Measurements from ENCODE around the gene CRIP2.

Gene CRIP2

GRCh38 chr14:105487986-105488777 lies 13.6 kb downstream of the CRIP2 start:
- DNase-seq (ENCODE audit: low read depth in 2 of 2): no peak

- DNase-seq (ENCODE audit: low read depth in 2 of 2): no peak
These were observed 14.3 kb downstream of the CRIP2 start for GRCh38 chr14:105488781-105489541.

DNA sequence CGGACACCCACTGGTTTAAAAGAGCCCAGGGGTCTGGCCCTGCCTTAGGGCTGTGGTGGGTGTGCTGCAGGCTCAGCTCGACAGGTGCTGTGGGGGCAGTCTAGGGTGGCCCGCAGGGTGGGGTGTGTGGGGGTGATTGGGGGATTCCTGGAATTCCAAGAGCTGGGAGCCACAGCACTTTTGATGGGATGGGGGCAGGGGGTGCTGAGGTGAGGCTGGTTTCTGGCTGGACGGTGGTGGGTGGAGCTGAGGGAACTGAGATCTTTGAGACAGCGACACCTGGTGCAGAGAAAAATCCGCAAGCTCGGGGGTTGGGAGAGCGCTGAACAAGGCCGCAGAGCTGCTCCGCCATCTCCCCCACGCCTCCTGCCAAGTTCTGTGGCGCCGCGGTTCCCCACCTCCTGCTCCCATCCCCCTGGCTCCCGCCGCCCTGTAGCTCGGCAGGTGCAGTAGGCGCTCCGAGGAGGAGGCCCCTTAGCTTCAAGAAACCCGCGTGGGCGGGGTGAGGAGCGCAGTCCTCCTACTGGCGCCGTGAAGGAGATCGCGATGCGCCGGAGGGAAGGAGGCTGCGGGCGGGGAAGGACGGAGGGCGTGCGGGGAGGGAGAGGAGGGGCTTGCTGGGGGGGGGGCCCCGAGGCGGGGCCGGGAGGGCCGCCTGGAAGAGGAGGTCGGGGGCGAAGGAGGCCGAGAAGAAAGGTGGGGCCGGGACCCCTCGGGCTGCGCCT lies 15.1 kb downstream of the CRIP2 start:
- DNase-seq (ENCODE audit: low read depth in 2 of 2): peak; percentile 71 to 74

- DNase-seq (ENCODE audit: low read depth in 2 of 2): no peak
These were observed 15.6 kb downstream of the CRIP2 start for GRCh38 chr14:105490267-105490571.

GRCh38 chr14:105490572-105491365 lies 16.1 kb downstream of the CRIP2 start, which contains the start of gene TEDC1:
Gene TEDC1, plus strand, starts transcription at chr14:105491246. Its CDS starts 130 bp downstream, at chr14:105491376.
- peak; percentile 96 to 99 for DNase-seq (ENCODE audit: low read depth in 2 of 2)

GRCh38 chr14:105491366-105491973 lies 16.8 kb downstream of the CRIP2 start:
- peak; percentile 67 to 68 for DNase-seq (ENCODE audit: low read depth in 2 of 2)

- no peak for DNase-seq (ENCODE audit: low read depth in 2 of 2)
These were observed 17.7 kb downstream of the CRIP2 start for GRCh38 chr14:105492031-105492970.

DNA sequence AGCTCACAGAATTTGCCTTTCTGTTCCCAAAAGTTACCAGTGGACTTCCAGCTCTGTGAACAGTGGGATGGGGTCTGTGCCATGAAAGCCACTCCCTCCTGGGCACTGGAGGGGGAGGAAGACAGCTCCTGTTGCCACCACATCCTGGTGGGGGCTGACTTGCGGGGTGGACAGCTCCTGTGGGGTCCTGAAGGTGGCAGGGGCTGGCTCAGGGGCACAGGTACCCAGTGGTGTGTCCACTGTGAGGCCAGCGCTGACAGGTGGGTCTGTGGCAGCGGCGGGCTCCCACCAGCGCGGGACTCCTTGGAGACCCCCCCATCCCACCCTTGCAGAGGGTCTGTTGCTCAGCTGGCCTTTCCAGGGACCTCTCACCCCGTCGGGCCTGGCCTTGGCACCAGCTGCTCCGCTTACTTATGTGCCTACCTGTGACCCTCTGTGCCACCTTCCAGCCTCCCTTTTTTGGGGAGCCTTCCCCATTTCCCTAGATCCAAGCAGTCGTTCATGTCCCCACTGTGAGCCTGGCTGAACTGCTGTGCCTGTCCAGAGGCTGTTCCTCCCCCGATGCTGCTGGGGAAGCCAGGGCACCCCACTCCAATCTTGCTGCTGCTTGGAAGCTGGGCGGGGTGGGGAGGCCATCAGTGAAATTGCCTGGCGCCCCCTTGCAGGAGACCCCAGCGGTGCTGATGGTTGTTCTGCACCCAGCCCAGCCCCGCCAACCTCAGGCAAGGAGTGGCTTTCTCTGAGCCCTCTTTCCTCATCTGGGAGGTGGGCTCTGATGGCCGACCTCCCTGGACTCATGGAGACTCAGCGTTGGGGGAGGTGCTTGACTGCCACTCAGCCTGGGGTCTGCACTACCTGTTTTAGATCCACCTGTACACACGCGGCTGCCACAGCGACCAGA lies 18.6 kb downstream of the CRIP2 start:
- no peak for DNase-seq (ENCODE audit: low read depth in 2 of 2)

GRCh38 chr14:105493921-105494605 lies 19.4 kb downstream of the CRIP2 start:
- no peak for DNase-seq (ENCODE audit: low read depth in 2 of 2)

DNA sequence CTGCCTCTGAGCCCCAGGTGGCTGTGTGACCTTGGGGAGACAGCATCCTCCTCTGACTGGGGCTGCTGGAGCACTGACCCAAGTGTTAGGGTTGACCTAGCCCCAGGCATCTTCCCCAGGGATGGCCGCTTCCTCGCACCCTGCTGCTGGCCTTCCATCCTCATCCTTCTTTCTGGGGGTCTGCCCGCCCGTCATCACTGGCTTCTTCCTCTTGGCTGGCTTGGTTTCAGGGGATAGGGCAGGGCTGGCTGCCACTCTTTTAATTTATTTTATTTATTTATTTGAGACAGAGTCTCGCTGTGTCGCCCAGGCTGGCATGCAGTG lies 19.9 kb downstream of the CRIP2 start:
- no peak for DNase-seq (ENCODE audit: low read depth in 2 of 2)

DNA sequence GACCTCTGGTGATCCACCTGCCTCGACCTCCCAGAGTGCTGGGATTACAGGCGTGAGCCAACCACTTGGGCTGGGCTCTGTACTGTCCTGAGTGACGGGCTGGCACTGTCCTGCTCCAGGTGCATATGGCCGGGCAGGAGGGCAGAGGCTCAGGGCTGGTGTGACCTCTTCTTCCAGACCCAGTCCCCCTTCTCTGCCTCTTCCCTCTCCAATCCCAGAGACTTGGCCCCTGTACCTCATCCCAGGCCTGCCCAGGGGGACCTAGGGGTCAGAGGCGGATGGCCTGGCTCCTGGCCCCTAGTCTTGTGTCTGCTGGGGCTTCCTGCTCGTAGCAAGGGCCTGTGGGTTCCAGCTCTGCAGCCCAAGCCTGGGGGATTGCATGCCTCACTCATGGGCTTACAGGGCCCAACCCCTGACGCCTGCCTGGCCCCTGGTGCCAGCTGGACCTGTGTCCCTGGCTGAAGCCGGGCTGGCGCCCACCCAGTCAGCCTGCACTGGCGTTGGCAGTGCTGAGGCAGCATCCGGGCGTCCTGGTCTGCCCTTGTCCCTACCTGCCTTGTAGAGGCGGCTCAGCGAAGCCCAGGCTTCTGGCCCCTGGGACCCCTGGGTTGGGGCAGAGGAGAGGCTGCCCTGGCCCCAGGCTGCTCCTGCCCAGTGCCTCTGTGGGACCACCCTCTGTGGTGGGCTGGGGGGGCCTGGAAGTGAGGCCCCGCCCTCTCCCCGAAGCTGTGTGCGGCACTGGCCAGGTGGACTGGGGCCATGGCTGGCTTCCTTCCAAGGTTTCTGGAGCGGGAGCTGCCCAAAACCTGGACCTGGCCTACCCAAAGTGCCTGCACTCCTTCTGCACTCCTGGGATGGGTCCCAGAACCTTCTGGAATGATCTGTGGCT lies 20.7 kb downstream of the CRIP2 start:
- DNase-seq (ENCODE audit: low read depth in 2 of 2): no peak

DNA sequence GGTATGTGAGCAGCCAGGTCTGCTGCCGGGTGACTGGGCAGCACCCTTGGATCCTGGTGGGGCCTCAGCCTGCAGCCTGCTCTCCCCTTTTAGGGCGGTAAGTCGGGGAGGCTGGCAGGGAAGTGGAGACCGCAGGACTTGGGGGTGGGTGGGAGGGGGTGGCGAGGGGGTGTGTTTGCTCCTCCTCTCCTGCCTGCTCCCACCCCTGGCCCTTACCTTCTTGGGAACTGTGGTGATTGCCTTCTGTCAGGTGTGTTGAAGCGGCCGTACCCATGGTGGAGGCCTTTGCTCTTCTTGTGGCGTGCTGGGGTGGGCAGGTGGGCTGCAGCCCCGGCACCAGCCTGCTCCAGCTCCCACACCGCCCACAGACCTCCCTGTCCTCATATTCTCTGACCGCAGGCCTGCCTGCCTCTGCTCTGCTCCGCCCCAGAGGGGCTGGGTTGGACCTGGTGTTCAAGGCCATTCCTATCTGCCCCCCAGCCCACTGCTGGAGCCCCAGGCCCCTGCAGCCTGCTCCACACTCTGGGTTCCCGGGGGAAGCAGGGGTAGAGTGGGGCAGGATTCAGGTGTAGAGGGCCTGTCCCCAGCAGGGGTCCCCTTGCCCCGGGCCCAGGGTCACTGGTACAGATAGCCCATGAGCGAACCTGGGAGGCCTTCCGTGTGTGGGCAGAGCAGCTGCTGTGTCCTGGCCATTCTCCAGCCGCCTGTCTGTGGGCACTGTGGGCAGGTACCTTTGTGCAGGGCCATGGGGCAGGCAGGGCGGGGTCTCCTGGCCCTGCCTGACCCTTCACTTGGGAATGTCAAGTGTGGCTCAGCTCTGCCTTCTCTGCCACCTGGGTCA lies 21.6 kb downstream of the CRIP2 start:
- no peak for DNase-seq (ENCODE audit: low read depth in 2 of 2)

GRCh38 chr14:105496831-105497591 lies 22.4 kb downstream of the CRIP2 start:
- no peak for DNase-seq (ENCODE audit: low read depth in 2 of 2)

GRCh38 chr14:105497671-105498429 lies 23.2 kb downstream of the CRIP2 start:
- no peak for DNase-seq (ENCODE audit: low read depth in 2 of 2)

Measured in activated CD8-positive, alpha-beta memory T cell treated with anti-CD3 and anti-CD28 coated beads for 4 hours (primary cell).